HG03060 (cell line): Measurements from ENCODE around the gene RPIA.
"Not testable (repeated sequence)": the region's sequence is repeated elsewhere in the genome, so short reads cannot be mapped to it uniquely, and the experiment has no call there.

Source experiments
- ATAC-seq: cut with Tn5 transposase; IDR thresholded peaks from one replicate; pipeline ENCODE4 v1.9.1; 2021; ENCODE audit warnings: low read depth, moderate number of reproducible peaks; ENCODE audit not compliant: unreplicated experiment

Gene RPIA

GRCh38 chr2:88765154-88765888 lies 73.8 kb downstream of the RPIA start:
- ATAC-seq, result no peak

GRCh38 chr2:88765889-88766481 lies 74.5 kb downstream of the RPIA start:
- not testable (repeated sequence) for ATAC-seq

GRCh38 chr2:88770016-88770415 lies 78.5 kb downstream of the RPIA start:
- no peak for ATAC-seq

- ATAC-seq, result not testable (repeated sequence)
Observed at GRCh38 chr2:88773233-88774028, 82.0 kb downstream of the RPIA start.

GRCh38 chr2:88789213-88789612 lies 97.7 kb downstream of the RPIA start:
- not testable (repeated sequence) for ATAC-seq

- ATAC-seq, result not testable (repeated sequence)
Observed at GRCh38 chr2:88795932-88796331, 104.5 kb downstream of the RPIA start.

GRCh38 chr2:88796523-88796922 lies 105.0 kb downstream of the RPIA start:
- not testable (repeated sequence) for ATAC-seq

- ATAC-seq, result not testable (repeated sequence)
Observed at GRCh38 chr2:88797164-88797563, 105.7 kb downstream of the RPIA start.
